Right lobe of liver (tissue), 6 donors: ENCODE results near the gene NYAP1. TPM values are rescaled to one million over a fixed set of nuclear protein-coding genes. Genes with fewer than 3 reads are reported as not detected.

Source experiments
- ATAC-seq, 4 donors: fragments of 200-7000 bp; cut with Tn5 transposase; one replicate each; pipeline ENCODE4 v1.9.1; 2020; ENCODE audit warnings: mild to moderate bottlenecking in 4 of 4, moderate library complexity in 4 of 4
- DNase-seq, 3 donors: peaks; one replicate each; pipeline ENCODE4 v3.0.0-alpha.2; 2020
- H3K27ac ChIP-seq, 3 donors: fragments of 200-600 bp; one replicate each; pipeline ENCODE4 v1.8.0; 2022
- H3K27me3 ChIP-seq, 2 donors: fragments of 200-600 bp; one replicate each; pipeline ENCODE4 v1.8.0; 2022
- H3K36me3 ChIP-seq, 4 donors: fragments of 200-600 bp; sonication (generic) in 1 of 4; one replicate each; pipeline versions ENCODE4 v1.5.1 to v1.8.0; 2017 to 2022; ENCODE audit warnings: control low read depth in 1 of 4
- H3K4me1 ChIP-seq, 4 donors: fragments of 200-600 bp; sonication (generic) in 1 of 4; one replicate each; pipeline versions ENCODE4 v1.5.1 to v1.8.0; 2017 to 2022; ENCODE audit warnings: control low read depth in 1 of 4
- H3K4me3 ChIP-seq, 3 donors: fragments of 200-600 bp; one replicate each; pipeline ENCODE4 v1.8.0; 2022
- H3K9me3 ChIP-seq, 4 donors: fragments of 200-600 bp; sonication (generic) in 1 of 4; one replicate each; pipeline versions ENCODE4 v1.5.1 to v1.8.0; 2017 to 2022; ENCODE audit warnings: control low read depth in 1 of 4
- POLR2A ChIP-seq: fragments of 450-650 bp; IDR thresholded peaks from one replicate; pipeline ENCODE4 v1.6.1; 2017; ENCODE audit warnings: antibody characterized with exemption, mild to moderate bottlenecking
- WGBS: methylation state at CpG from one replicate; pipeline ENCODE4 v1.1.6; 2018; ENCODE audit warnings: low coverage, low lambda C conversion rate; ENCODE audit not compliant: insufficient coverage; ENCODE audit errors: missing lambda C conversion rate; 5-methylcytosine and 5-hydroxymethylcytosine counted together
- intact Hi-C, 2 donors: fragments of 100-400 bp; cut with DNase I; formaldehyde crosslinking; loops; one replicate each; pipeline versions ENCODE4 v1.11.2 to v1.14.1; 2022
- long read RNA-seq: library from polyadenylated mRNA; unstranded; transcript quantifications from one replicate; pipeline ENCODE4 v2.0.0, GENCODE V29; 2019
- total RNA-seq, 6 experiments: library from RNA; depleted of rRNA in 2 of 6; stranded (reverse); fragments of >200 nt in 2 of 6; fragmentation: NEBNext Ultra II Directional in 3 of 6; extraction: Animal tissue kit (Norgen Biotek cat#: 25700) in 3 of 6; gene quantifications; one replicate each; pipeline versions ENCODE4 v1.1.0 to v1.2.4, GENCODE V29; 2016 to 2023
- TF ChIP-seq, protein P1 (sequence below), 4 donors: fragments of 200-600 bp in 3 of 4; fragments of 450-650 bp in 1 of 4; IDR thresholded peaks; one replicate each; pipeline versions ENCODE4 v1.5.1 to v1.8.0; 2016 to 2022; ENCODE audit warnings: antibody characterized with exemption in 4 of 4, mild to moderate bottlenecking in 2 of 4
- donor health status: DM: no; HTN: yes; CAD: no.
- donor health status: DM: no; HTN: no; CAD: no.
- donor health status: DM: no; HTN: no; CAD: no.
- donor health status: DM: no; HTN: yes; CAD: no.
- donor health status: DM: no; HTN: yes; CAD: no.

Gene NYAP1
- total RNA-seq = under 1 TPM; 0.06 to 0.74 (median 0.32) TPM
- long read RNA-seq = 0 reads

DNA sequence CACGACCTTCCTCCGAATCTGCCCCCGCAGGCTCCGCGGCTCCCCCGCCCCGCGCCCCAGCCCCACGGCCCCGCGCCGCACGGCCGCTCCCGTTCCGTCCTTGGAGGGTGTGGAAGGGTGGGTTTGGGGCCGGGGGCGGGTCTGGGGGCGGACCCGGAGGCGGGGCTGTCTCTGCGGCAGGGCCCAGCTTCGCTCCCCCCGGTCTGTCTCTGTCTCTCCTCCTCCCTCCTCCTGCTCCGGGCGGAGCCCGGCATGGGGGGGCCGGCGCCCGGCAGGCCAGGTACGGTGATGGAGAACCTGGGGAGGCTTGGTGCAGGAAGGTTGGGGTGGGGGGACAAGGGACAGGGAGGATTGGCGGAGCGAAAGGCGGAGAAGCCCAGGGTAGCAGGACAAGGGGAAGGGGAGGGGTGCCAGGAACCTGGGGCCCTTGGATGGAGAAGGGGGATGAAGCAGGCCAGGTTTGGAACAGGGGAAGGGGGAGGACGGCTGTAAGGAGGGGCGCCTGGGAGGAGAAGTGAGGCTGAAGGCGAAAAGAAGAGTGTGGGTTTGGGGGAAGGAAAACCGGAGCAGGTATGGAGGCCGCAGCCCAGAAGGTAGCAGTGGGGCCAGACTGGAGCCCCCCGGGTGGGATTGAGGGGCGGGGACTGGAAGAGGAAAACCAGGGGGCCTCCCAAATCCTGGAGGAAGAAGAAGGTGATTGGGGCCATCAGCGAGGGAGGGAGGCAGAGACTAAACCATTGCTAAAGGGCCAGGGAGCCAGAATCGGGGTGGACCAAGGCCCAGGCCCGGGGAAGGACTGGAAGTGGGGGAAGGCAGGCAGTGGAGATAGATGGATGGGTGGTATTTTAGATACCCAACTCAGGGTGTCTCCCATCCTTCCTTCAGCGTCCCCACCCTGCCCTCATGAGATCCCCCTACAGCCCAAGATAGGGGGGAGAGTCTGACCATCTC lies at the start of gene NYAP1:
TSS of gene NYAP1 (plus strand) at position 206 of the 951 bp plus-strand sequence. CDS start 1,385 bp downstream, outside the sequence.
- H3K9me3 ChIP-seq = no peaks in the 10 kb centered on the region
- peak within 1 kb of the TSS; percentile 53 to 63 (median 53) for H3K4me3 ChIP-seq
- H3K27me3 ChIP-seq = no peaks in the 10 kb centered on the region
- H3K27ac ChIP-seq = peak within 1 kb of the TSS in 1 of 3 donors; percentile 18
- intact Hi-C loops = no loop called here
- 71% methylated on average over 17 of the region's 45 CpGs for WGBS
- ATAC-seq = peak; percentile 10 to 47 (median 19)
- peaks cover 0 to 13% (median 3%) of the 10 kb centered on the region in 4 donors for H3K4me1 ChIP-seq
- no peak for TF ChIP-seq POLR2A
- TF ChIP-seq, protein P1, sequence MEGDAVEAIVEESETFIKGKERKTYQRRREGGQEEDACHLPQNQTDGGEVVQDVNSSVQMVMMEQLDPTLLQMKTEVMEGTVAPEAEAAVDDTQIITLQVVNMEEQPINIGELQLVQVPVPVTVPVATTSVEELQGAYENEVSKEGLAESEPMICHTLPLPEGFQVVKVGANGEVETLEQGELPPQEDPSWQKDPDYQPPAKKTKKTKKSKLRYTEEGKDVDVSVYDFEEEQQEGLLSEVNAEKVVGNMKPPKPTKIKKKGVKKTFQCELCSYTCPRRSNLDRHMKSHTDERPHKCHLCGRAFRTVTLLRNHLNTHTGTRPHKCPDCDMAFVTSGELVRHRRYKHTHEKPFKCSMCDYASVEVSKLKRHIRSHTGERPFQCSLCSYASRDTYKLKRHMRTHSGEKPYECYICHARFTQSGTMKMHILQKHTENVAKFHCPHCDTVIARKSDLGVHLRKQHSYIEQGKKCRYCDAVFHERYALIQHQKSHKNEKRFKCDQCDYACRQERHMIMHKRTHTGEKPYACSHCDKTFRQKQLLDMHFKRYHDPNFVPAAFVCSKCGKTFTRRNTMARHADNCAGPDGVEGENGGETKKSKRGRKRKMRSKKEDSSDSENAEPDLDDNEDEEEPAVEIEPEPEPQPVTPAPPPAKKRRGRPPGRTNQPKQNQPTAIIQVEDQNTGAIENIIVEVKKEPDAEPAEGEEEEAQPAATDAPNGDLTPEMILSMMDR (IDR thresholded peaks at IDR 0.05) = no peak
- DNase-seq = peak in 1 of 3 donors; percentile 51
- no peaks in the 10 kb centered on the region for H3K36me3 ChIP-seq

- TF ChIP-seq, protein P1 (IDR thresholded peaks at IDR 0.05) = no peak
- TF ChIP-seq POLR2A = no peak
- intact Hi-C loops = no loop called here
- Histone ChIP-seq H3K4me3 (peak overlapping the region; percentile 80 to 92 (median 84)), H3K27me3 (no peaks in the 10 kb centered on the region), H3K4me1 (peaks cover 0 to 34% (median 3%) of the 10 kb centered on the region in 4 donors), H3K27ac (peak overlapping the region in 1 of 3 donors; percentile 99), H3K36me3 (peaks cover 0 to 21% (median 4%) of the 10 kb centered on the region in 4 donors), H3K9me3 (no peaks in the 10 kb centered on the region)
- DNase-seq = no peak
- 72% methylated on average over 20 of the region's 22 CpGs for WGBS
- no peak for ATAC-seq
Observed at GRCh38 chr7:100434297-100435144, 49.2 kb upstream of the NYAP1 start.

DNA sequence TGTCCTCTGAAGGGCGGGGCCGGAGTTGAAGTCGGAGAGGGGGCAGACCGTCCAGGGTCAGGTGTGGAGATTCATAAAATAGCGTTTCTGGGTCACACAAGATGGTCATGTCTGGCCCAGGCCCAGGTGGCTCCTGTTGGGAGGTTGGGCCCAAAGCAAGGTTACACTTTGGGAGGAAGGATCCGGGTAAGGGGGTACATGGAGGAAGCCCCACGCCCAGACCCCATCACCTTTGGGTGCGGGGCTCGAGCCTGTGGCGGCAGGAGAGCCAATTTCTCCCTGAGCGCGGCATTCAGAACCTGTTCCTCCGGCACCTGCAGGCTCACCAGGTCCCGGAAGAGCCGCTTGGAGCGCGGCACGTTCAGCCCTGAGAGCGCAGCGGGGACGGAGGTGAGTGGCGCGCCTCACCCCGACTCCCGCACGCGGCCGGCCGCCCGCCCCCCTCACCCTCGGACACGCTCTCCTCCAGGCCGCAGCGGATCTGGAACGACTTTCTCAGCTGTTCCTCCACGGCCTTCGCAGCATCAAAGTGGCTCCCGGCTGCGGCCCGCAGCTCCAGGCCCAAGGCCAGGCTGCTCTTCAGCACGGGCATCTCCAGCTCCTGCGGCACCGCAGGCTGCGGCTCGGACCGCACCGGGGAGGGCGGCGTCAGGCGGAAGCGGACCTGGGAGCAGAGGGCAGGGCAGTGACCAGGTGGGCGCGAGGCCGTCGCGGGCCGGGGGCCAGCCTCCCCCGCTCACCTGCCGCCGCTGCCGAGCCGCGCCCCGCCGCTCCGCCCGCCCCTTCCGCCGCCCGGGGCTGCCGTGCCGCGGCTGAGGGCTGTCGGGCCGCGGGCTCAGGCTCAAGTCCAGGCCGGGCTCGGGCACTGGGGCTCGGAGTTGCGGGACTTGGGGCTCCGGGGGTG lies 48.1 kb upstream of the NYAP1 start:
- Histone ChIP-seq H3K9me3 (no peaks in the 10 kb centered on the region), H3K36me3 (peaks cover 0 to 21% (median 4%) of the 10 kb centered on the region in 4 donors), H3K27ac (peak overlapping the region; percentile 88 to 99 (median 99)), H3K4me1 (peaks cover 0 to 29% (median 3%) of the 10 kb centered on the region in 4 donors), H3K4me3 (peak overlapping the region; percentile 80 to 92 (median 84)), H3K27me3 (no peaks in the 10 kb centered on the region)
- WGBS = 8% methylated on average over 10 of the region's 81 CpGs
- intact Hi-C loops = no loop called here
- peak; percentile 24 to 61 (median 48) for ATAC-seq
- TF ChIP-seq, protein P1 (IDR thresholded peaks at IDR 0.05) = no peak
- no peak for TF ChIP-seq POLR2A
- DNase-seq = peak; percentile 67 to 78 (median 76)
